CD4-positive, alpha-beta T cell treated with Interferon alpha-2 for 1 hour (primary cell): ENCODE results near the gene MRC2.

Experiments used
- DNase-seq, 2 donors: peaks; one replicate each; pipeline ENCODE4 v3.0.0-alpha.2; 2020 to 2022

The MRC2 gene

GRCh38 chr17:62615503-62615902 is 12.0 kb upstream of the MRC2 start:
- no peak for DNase-seq

GRCh38 chr17:62616993-62617893 is 10.2 kb upstream of the MRC2 start:
- DNase-seq, result no peak

- no peak for DNase-seq
These were observed 9.5 kb upstream of the MRC2 start for GRCh38 chr17:62617894-62618472.

- no peak for DNase-seq
These were observed 8.6 kb upstream of the MRC2 start for GRCh38 chr17:62618647-62619416.

- DNase-seq, result no peak
These were observed 7.9 kb upstream of the MRC2 start for GRCh38 chr17:62619417-62620155.

GRCh38 chr17:62621223-62621622 is 6.2 kb upstream of the MRC2 start:
- DNase-seq, result no peak

- no peak for DNase-seq
These were observed 2.1 kb upstream of the MRC2 start for GRCh38 chr17:62625184-62625869.

GRCh38 chr17:62625870-62626200 is 1.6 kb upstream of the MRC2 start:
- no peak for DNase-seq

GRCh38 chr17:62626719-62627218 is 701 bp upstream of the MRC2 start:
- no peak for DNase-seq

- no peak for DNase-seq
These were observed 599 bp downstream of the MRC2 start for GRCh38 chr17:62627904-62628633.

GRCh38 chr17:62628831-62629555 is 1.5 kb downstream of the MRC2 start:
- no peak for DNase-seq

GRCh38 chr17:62629556-62630364 is 2.3 kb downstream of the MRC2 start:
- no peak for DNase-seq

GRCh38 chr17:62630365-62631085 is 3.1 kb downstream of the MRC2 start:
- DNase-seq, result no peak

- no peak for DNase-seq
These were observed 3.8 kb downstream of the MRC2 start for GRCh38 chr17:62631086-62631935.

- no peak for DNase-seq
These were observed 4.8 kb downstream of the MRC2 start for GRCh38 chr17:62631936-62632924.

- no peak for DNase-seq
These were observed 10.3 kb downstream of the MRC2 start for GRCh38 chr17:62637809-62638208.

- no peak for DNase-seq
These were observed 13.7 kb downstream of the MRC2 start for GRCh38 chr17:62641153-62641552.
